SKM-1 (cell line): ENCODE measurements around the gene STUB1.

Experiments used
- DNase-seq: peaks from one replicate; lab custom pipeline; 2025; ENCODE audit not compliant: unreplicated experiment; lab: John Stamatoyannopoulos, UW

Gene STUB1

GRCh38 chr16:693766-694165 lies 13.6 kb downstream of the STUB1 start:
- no peak for DNase-seq

- DNase-seq, result no peak
Measured at GRCh38 chr16:694187-694862, 14.1 kb downstream of the STUB1 start.

- DNase-seq, result no peak
Measured at GRCh38 chr16:694863-695354, 14.7 kb downstream of the STUB1 start.

GRCh38 chr16:695355-696089 lies 15.3 kb downstream of the STUB1 start:
- no peak for DNase-seq

GRCh38 chr16:698911-699671 lies 18.9 kb downstream of the STUB1 start:
- no peak for DNase-seq

- no peak for DNase-seq
Measured at GRCh38 chr16:700684-701584, 20.7 kb downstream of the STUB1 start.

- no peak for DNase-seq
Measured at GRCh38 chr16:702341-702740, 22.1 kb downstream of the STUB1 start.

- DNase-seq, result no peak
Measured at GRCh38 chr16:703406-703805, 23.2 kb downstream of the STUB1 start.

GRCh38 chr16:704047-704446 lies 23.8 kb downstream of the STUB1 start:
- no peak for DNase-seq

GRCh38 chr16:704552-705380 lies 24.6 kb downstream of the STUB1 start:
- no peak for DNase-seq

GRCh38 chr16:705431-706188 lies 25.4 kb downstream of the STUB1 start, which contains the start of gene FBXL16:
Gene FBXL16 (minus strand): TSS chr16:705801. CDS start chr16:697405, 8,396 bp downstream.
- no peak for DNase-seq

GRCh38 chr16:706189-707061 lies 26.2 kb downstream of the STUB1 start:
- no peak for DNase-seq

GRCh38 chr16:707062-707538 lies 26.9 kb downstream of the STUB1 start:
- no peak for DNase-seq

GRCh38 chr16:708019-708418 lies 27.8 kb downstream of the STUB1 start:
- DNase-seq, result no peak

GRCh38 chr16:708959-709358 lies 28.7 kb downstream of the STUB1 start:
- DNase-seq, result no peak

- DNase-seq, result no peak
Measured at GRCh38 chr16:709566-710499, 29.6 kb downstream of the STUB1 start.
